ENCODE data around the gene ALDH8A1. TPM values are rescaled to one million over a fixed set of nuclear protein-coding genes. Genes with fewer than 3 reads are reported as not detected.

Gene ALDH8A1
- total RNA-seq, 6 experiments from 2014 or later: not detected

GRCh38 chr6:134925800-134926199 is 24.1 kb downstream of the ALDH8A1 start:
- TF ChIP-seq CTCF (IDR thresholded peaks at IDR 0.05): no peak
- Mint-ChIP-seq H3K27me3 (ENCODE audit: insufficient read depth) (peaks cover 3% of the 10 kb centered on the region), H3K4me3 (no peak overlapping the region), H3K27ac (peak overlapping the region; percentile 54), H3K36me3 (ENCODE audit: low read depth) (no peaks in the 10 kb centered on the region), H3K9me3 (no peaks in the 10 kb centered on the region), H3K4me1 (ENCODE audit: low read depth) (peaks cover 16% of the 10 kb centered on the region)
- DNase-seq: peak; percentile 63

- Mint-ChIP-seq H3K9me3 (no peaks in the 10 kb centered on the region), H3K27ac (no peak overlapping the region), H3K36me3 (ENCODE audit: low read depth) (no peaks in the 10 kb centered on the region), H3K4me1 (ENCODE audit: low read depth) (peaks cover 17% of the 10 kb centered on the region), H3K27me3 (ENCODE audit: insufficient read depth) (peaks cover 3% of the 10 kb centered on the region; the same call in 1 of the 2 replicates), H3K4me3 (no peak overlapping the region)
- DNase-seq: no peak
- no peak for TF ChIP-seq CTCF (IDR thresholded peaks at IDR 0.05)
These were observed 28.1 kb downstream of the ALDH8A1 start for GRCh38 chr6:134921721-134922261.

- no peak for TF ChIP-seq CTCF (IDR thresholded peaks at IDR 0.05)
- DNase-seq: no peak
- Mint-ChIP-seq H3K9me3 (no peaks in the 10 kb centered on the region), H3K4me1 (ENCODE audit: low read depth) (peaks cover 17% of the 10 kb centered on the region), H3K4me3 (no peak overlapping the region), H3K27me3 (ENCODE audit: insufficient read depth) (peaks cover 3% of the 10 kb centered on the region; the same call in 1 of the 2 replicates), H3K27ac (no peak overlapping the region), H3K36me3 (ENCODE audit: low read depth) (no peaks in the 10 kb centered on the region)
These were observed 28.6 kb downstream of the ALDH8A1 start for GRCh38 chr6:134921276-134921675.

GRCh38 chr6:134920422-134920821 is 29.5 kb downstream of the ALDH8A1 start:
- Mint-ChIP-seq H3K27ac (no peak overlapping the region), H3K27me3 (ENCODE audit: insufficient read depth) (peaks cover 5% of the 10 kb centered on the region; the same call in 1 of the 2 replicates), H3K36me3 (ENCODE audit: low read depth) (no peaks in the 10 kb centered on the region), H3K4me1 (ENCODE audit: low read depth) (peaks cover 10% of the 10 kb centered on the region), H3K9me3 (no peaks in the 10 kb centered on the region), H3K4me3 (no peak overlapping the region)
- no peak for TF ChIP-seq CTCF (IDR thresholded peaks at IDR 0.05)
- DNase-seq: no peak

GRCh38 chr6:134918418-134918961 is 31.4 kb downstream of the ALDH8A1 start:
- H3K27me3 Mint-ChIP-seq (ENCODE audit: insufficient read depth): peaks cover 5% of the 10 kb centered on the region; the same call in 1 of the 2 replicates
- no peaks in the 10 kb centered on the region for H3K9me3 Mint-ChIP-seq
- H3K4me3 Mint-ChIP-seq: no peak overlapping the region
- H3K4me1 Mint-ChIP-seq (ENCODE audit: low read depth): peaks cover 7% of the 10 kb centered on the region
- peak; percentile 12; the same call in 1 of the 2 replicates for TF ChIP-seq CTCF (IDR thresholded peaks at IDR 0.05)
- H3K36me3 Mint-ChIP-seq (ENCODE audit: low read depth): no peaks in the 10 kb centered on the region
- H3K27ac Mint-ChIP-seq: no peak overlapping the region
- DNase-seq: no peak

All from HFFc6 (cell line).